H1 (cell line): ENCODE measurements around the gene MYL5. TPM values are rescaled to one million over a fixed set of nuclear protein-coding genes. Genes with fewer than 3 reads are reported as not detected.

Experiments used
- CTCF ChIA-PET: fragments of 300-600 bp; sonication (Branson Sonifier 250); formaldehyde crosslinking; loops from one replicate; lab custom pipeline; 2021; ENCODE audit not compliant: partially characterized antibody; lab: Charles Lee
- POLR2A ChIA-PET: fragments of 300-600 bp; sonication (Branson Sonifier 250); formaldehyde crosslinking; loops from one replicate; lab custom pipeline; 2021; ENCODE audit warnings: inconsistent platforms; ENCODE audit not compliant: partially characterized antibody; lab: Charles Lee
- DNase-seq, 2 experiments: peaks; one replicate each; pipeline versions ENCODE4 v3.0.0 to v3.0.0-alpha.2; 2010 to 2022; ENCODE audit warnings: low spot score in 2 of 2, low read depth in 1 of 2, mixed read lengths in 1 of 2
- FAIRE-seq: peaks from 2 replicates; lab custom pipeline; 2011; peaks lifted over from hg19 to GRCh38; lab: Jason Lieb, UNC
- H2AFZ ChIP-seq: 2 replicates; pipeline ENCODE4 v1.8.1; 2012; ENCODE audit warnings: low read length, inconsistent platforms
- H2AK5ac ChIP-seq: 2 replicates; pipeline ENCODE4 v1.6.1; 2013; ENCODE audit warnings: low read depth, low read length
- H2BK120ac ChIP-seq: replicated peaks from 2 replicates; pipeline ENCODE3; 2013; ENCODE audit warnings: low read depth, low read length, inconsistent platforms
- H2BK12ac ChIP-seq: 2 replicates; pipeline ENCODE4 v1.6.1; 2013; ENCODE audit warnings: low read depth, low read length
- H2BK15ac ChIP-seq: 2 replicates; pipeline ENCODE4 v1.6.1; 2013; ENCODE audit warnings: low read length
- H2BK20ac ChIP-seq: 2 replicates; pipeline ENCODE4 v1.6.1; 2013; ENCODE audit warnings: low read length
- H2BK5ac ChIP-seq: 2 replicates; pipeline ENCODE4 v1.6.1; 2013; ENCODE audit warnings: low read depth, low read length
- H3K14ac ChIP-seq: 2 replicates; pipeline ENCODE4 v1.6.1; 2013; ENCODE audit warnings: inconsistent platforms; ENCODE audit not compliant: insufficient read length
- H3K18ac ChIP-seq: 2 replicates; pipeline ENCODE4 v1.6.1; 2013; ENCODE audit warnings: low read length; ENCODE audit errors: extremely low read depth
- H3K23ac ChIP-seq: 2 replicates; pipeline ENCODE4 v1.6.1; 2013; ENCODE audit warnings: inconsistent platforms; ENCODE audit not compliant: insufficient read length
- H3K23me2 ChIP-seq: 2 replicates; pipeline ENCODE4 v1.6.1; 2013; ENCODE audit warnings: low read depth, low read length
- H3K27ac ChIP-seq: 2 replicates; pipeline ENCODE4 v1.6.1; 2011; ENCODE audit warnings: low read depth, low read length, inconsistent platforms
- H3K27me3 ChIP-seq, 4 experiments: replicated peaks in 1 of 4; 1 replicate in 1 of 4; 2 replicates in 3 of 4; pipeline versions ENCODE4 v1.6.1 to v1.8.1; 2011 to 2013; ENCODE audit warnings: low read length in 3 of 4, mild to moderate bottlenecking in 3 of 4, inconsistent platforms in 2 of 4, mixed read lengths in 2 of 4, moderate library complexity in 1 of 4; ENCODE audit not compliant: control insufficient read depth in 3 of 4, insufficient read depth in 3 of 4; ENCODE audit errors: extremely low read depth in 1 of 4
- H3K36me3 ChIP-seq, 4 experiments: 2 replicates each; pipeline versions ENCODE4 v1.6.1 to v1.8.1; 2011 to 2013; ENCODE audit warnings: mild to moderate bottlenecking in 4 of 4, low read length in 3 of 4, moderate library complexity in 2 of 4, control low read depth in 1 of 4, inconsistent platforms in 1 of 4; ENCODE audit not compliant: insufficient read depth in 4 of 4, control insufficient read depth in 2 of 4
- H3K4ac ChIP-seq: replicated peaks from 2 replicates; pipeline ENCODE3; 2013; ENCODE audit warnings: low read length, low read depth, mixed read lengths, inconsistent platforms; ENCODE audit not compliant: insufficient read length
- H3K4me1 ChIP-seq, 4 experiments: replicated peaks in 1 of 4; 1 replicate in 1 of 4; 2 replicates in 3 of 4; pipeline versions ENCODE4 v1.6.1 to v1.8.1; 2011 to 2013; ENCODE audit warnings: low read length in 3 of 4, inconsistent platforms in 2 of 4, mixed read lengths in 1 of 4; ENCODE audit not compliant: insufficient read depth in 4 of 4, control insufficient read depth in 3 of 4
- H3K4me2 ChIP-seq, 2 experiments: 2 replicates each; pipeline versions ENCODE4 v1.6.1 to v1.8.1; 2011 to 2013; ENCODE audit warnings: low read depth in 2 of 2, low read length in 2 of 2, control low read depth in 1 of 2, inconsistent platforms in 1 of 2, mild to moderate bottlenecking in 1 of 2; ENCODE audit not compliant: insufficient read depth in 1 of 2
- H3K4me3 ChIP-seq, 4 experiments: fragments of 200-600, 300-600 bp in 1 of 4; sonication (generic), shearing (Covaris generic), sonication (Bioruptor Twin) in 1 of 4; 2 replicates each; pipeline versions ENCODE4 v1.5.1 to v1.8.1; 2011 to 2016; ENCODE audit warnings: low read length in 4 of 4, low read depth in 3 of 4, control low read depth in 2 of 4, inconsistent platforms in 2 of 4, mild to moderate bottlenecking in 2 of 4, mixed read lengths in 1 of 4, moderate library complexity in 1 of 4; ENCODE audit not compliant: insufficient read depth in 2 of 4; ENCODE audit errors: extremely low read depth in 1 of 4
- H3K56ac ChIP-seq: replicated peaks from 2 replicates; pipeline ENCODE3; 2013; ENCODE audit warnings: low read depth, mild to moderate bottlenecking, mixed read lengths, low read length, inconsistent platforms; ENCODE audit not compliant: insufficient read length
- H3K79me1 ChIP-seq: 2 replicates; pipeline ENCODE4 v1.6.1; 2013; ENCODE audit warnings: low read depth, low read length, control low read depth
- H3K79me2 ChIP-seq, 2 experiments: 2 replicates each; pipeline versions ENCODE4 v1.6.1 to v1.8.1; 2012 to 2013; ENCODE audit warnings: low read length in 2 of 2, mild to moderate bottlenecking in 2 of 2, inconsistent platforms in 1 of 2; ENCODE audit not compliant: insufficient read depth in 2 of 2, control insufficient read depth in 1 of 2
- H3K9ac ChIP-seq, 4 experiments: replicated peaks in 1 of 4; 1 replicate in 1 of 4; 2 replicates in 3 of 4; pipeline versions ENCODE4 v1.6.1 to v1.8.1; 2011 to 2013; ENCODE audit warnings: low read depth in 3 of 4, low read length in 3 of 4, control low read depth in 2 of 4, mild to moderate bottlenecking in 2 of 4, moderate library complexity in 2 of 4, inconsistent platforms in 1 of 4; ENCODE audit errors: extremely low read depth in 1 of 4
- H3K9me3 ChIP-seq, 2 experiments: 2 replicates each; pipeline versions ENCODE4 v1.6.1 to v1.8.1; 2012 to 2013; ENCODE audit warnings: mild to moderate bottlenecking in 2 of 2, moderate library complexity in 2 of 2, control low read depth in 1 of 2, inconsistent platforms in 1 of 2, low read depth in 1 of 2, low read length in 1 of 2, mixed read lengths in 1 of 2; ENCODE audit not compliant: insufficient read depth in 2 of 2
- H4K20me1 ChIP-seq, 2 experiments: replicated peaks in 1 of 2; 2 replicates each; pipeline versions ENCODE3 to v1.8.1; 2011 to 2013; ENCODE audit warnings: inconsistent platforms in 2 of 2, low read length in 2 of 2, mild to moderate bottlenecking in 1 of 2; ENCODE audit not compliant: insufficient read depth in 2 of 2, control insufficient read depth in 1 of 2
- H4K5ac ChIP-seq: 2 replicates; pipeline ENCODE4 v1.6.1; 2013; ENCODE audit warnings: low read length, low read depth, mixed read lengths, inconsistent platforms; ENCODE audit not compliant: insufficient read length
- H4K8ac ChIP-seq: 2 replicates; pipeline ENCODE4 v1.8.0; 2013; ENCODE audit warnings: mild to moderate bottlenecking, moderate library complexity, low read length, inconsistent platforms; ENCODE audit not compliant: insufficient read depth; ENCODE audit errors: extremely low read depth
- H4K91ac ChIP-seq: replicated peaks from 2 replicates; pipeline ENCODE3; 2013; ENCODE audit warnings: low read length, mixed read lengths, inconsistent platforms; ENCODE audit not compliant: insufficient read length
- CBX5 ChIP-seq: fragments of 300-800, 300-1000 bp; sonication (generic); IDR thresholded peaks from 2 replicates; pipeline ENCODE4 v1.7.1; 2016; ENCODE audit warnings: antibody characterized with exemption, low read length, low read depth
- CHD1 ChIP-seq: IDR thresholded peaks from 2 replicates; pipeline ENCODE4 v1.6.1; 2012; ENCODE audit warnings: low read depth, low read length, improper control_type of control experiment
- EP300 ChIP-seq, 2 experiments: IDR thresholded peaks; 1 replicate in 1 of 2; 2 replicates in 1 of 2; pipeline ENCODE4 v1.6.1; 2011 to 2012; ENCODE audit warnings: low read depth in 2 of 2, low read length in 2 of 2, mild to moderate bottlenecking in 2 of 2, borderline replicate concordance in 1 of 2, inconsistent platforms in 1 of 2, moderate library complexity in 1 of 2
- MAFK ChIP-seq: IDR thresholded peaks from 2 replicates; pipeline ENCODE4 v1.6.1; 2012; ENCODE audit warnings: low read depth, mild to moderate bottlenecking, improper control_type of control experiment, low read length
- NRF1 ChIP-seq: IDR thresholded peaks from 2 replicates; pipeline ENCODE4 v1.6.1; 2011; ENCODE audit warnings: mild to moderate bottlenecking, low read depth, low read length, improper control_type of control experiment
- POLR2AphosphoS5 ChIP-seq: IDR thresholded peaks from 2 replicates; pipeline ENCODE4 v1.6.1; 2011; ENCODE audit warnings: low read depth, low read length
- POU5F1 ChIP-seq: IDR thresholded peaks from 2 replicates; pipeline ENCODE4 v1.6.1; 2011; ENCODE audit warnings: low read depth, mild to moderate bottlenecking, low read length, moderate library complexity
- RFX5 ChIP-seq: IDR thresholded peaks from 2 replicates; pipeline ENCODE4 v1.6.1; 2011; ENCODE audit warnings: low read depth, low read length, improper control_type of control experiment, borderline replicate concordance
- SAP30 ChIP-seq: fragments of 300-600 bp; sonication (generic); IDR thresholded peaks from 2 replicates; pipeline ENCODE4 v1.7.1; 2012; ENCODE audit warnings: low read length, moderate library complexity, mild to moderate bottlenecking, inconsistent platforms; ENCODE audit not compliant: insufficient read depth, insufficient replicate concordance
- TCF12 ChIP-seq: IDR thresholded peaks from 2 replicates; pipeline ENCODE4 v1.6.1; 2011; ENCODE audit warnings: low read depth, mild to moderate bottlenecking, low read length
- WGBS, 2 experiments: shearing (Covaris generic) in 1 of 2; methylation state at CpG; one replicate each; pipeline versions ENCODE4 v1.1.6 to v1.1.7; 2013 to 2015; ENCODE audit warnings: low lambda C conversion rate in 2 of 2, mixed read lengths in 2 of 2, inconsistent platforms in 1 of 2, low coverage in 1 of 2, missing lambda C conversion rate in 1 of 2; ENCODE audit not compliant: insufficient replicate concordance in 2 of 2, insufficient coverage in 1 of 2, insufficient read length in 1 of 2; ENCODE audit errors: extremely low coverage in 1 of 2, missing lambda C conversion rate in 1 of 2; 5-methylcytosine and 5-hydroxymethylcytosine counted together
- polyA plus RNA-seq, 7 experiments: library from polyadenylated mRNA; depleted of rRNA in 3 of 7; stranded (reverse) in 5 of 7; unstranded in 2 of 7; fragments of >200 nt in 5 of 7; fragments of 200-250 nt in 2 of 7; gene quantifications; 1 replicate in 5 of 7; 2 replicates in 1 of 7; 4 replicates in 1 of 7; pipeline versions ENCODE4 v1.2.1 to v1.2.3, GENCODE V29; 2011 to 2013; ENCODE audit warnings: missing spikeins in 2 of 7, mixed read lengths in 2 of 7
- total RNA-seq: library from RNA; stranded (reverse); fragmentation: NEBNext Ultra II Directional; extraction: Animal tissue kit (Norgen Biotek cat#: 25700); gene quantifications from 2 replicates; pipeline ENCODE4 v1.2.1, GENCODE V29; 2021
- TF ChIP-seq, protein P1 (sequence below): IDR thresholded peaks from 2 replicates; pipeline ENCODE4 v1.6.1; 2011; ENCODE audit warnings: low read depth, mild to moderate bottlenecking, low read length; ENCODE audit not compliant: insufficient read depth

The MYL5 gene
- total and polyA plus RNA-seq, 2 of the 8 experiments (the other 6 are each of a cell fraction or from before 2014, with no cell fraction given) = 5.7 to 6.8 TPM

- H3K27me3 ChIP-seq = peaks cover 0 to 11% (median 0%) of the 10 kb centered on the region in 4 experiments; a peak in 2 of 7 replicates
- H4K20me1 ChIP-seq = peaks cover 0 to 2% of the 10 kb centered on the region in 2 experiments
- ChIA-PET CTCF (interaction anchor here (0.7 to 2.5 kb wide), 4 partner anchors 11 to 63 kb away, joined by 3 to 6 read pairs (median 3); partner anchors contain the start of gene PDE6B), POLR2A (interaction anchor here (0.9 to 3.1 kb wide), 3 partner anchors 21 to 30 kb away, joined by 3 to 9 read pairs (median 4); partner anchors contain the start of gene PDE6B)
- no peak overlapping the region for H3K4me3 ChIP-seq
- H3K36me3 ChIP-seq = no peaks in the 10 kb centered on the region
- FAIRE-seq (no peak), DNase-seq (no peak)
- H3K4me1 ChIP-seq = peaks cover 0 to 5% (median 0%) of the 10 kb centered on the region in 4 experiments; a peak in 1 of 7 replicates
- no peak overlapping the region for H3K9ac ChIP-seq
- H4K91ac ChIP-seq = no peak overlapping the region
- no peaks in the 10 kb centered on the region for H3K79me1 ChIP-seq
- no peaks in the 10 kb centered on the region for H3K23me2 ChIP-seq
- no peak overlapping the region for H2AFZ ChIP-seq
- H2BK5ac ChIP-seq = no peak overlapping the region
- H4K8ac ChIP-seq = no peak overlapping the region
- H3K9me3 ChIP-seq = no peaks in the 10 kb centered on the region
- no peak overlapping the region for H3K56ac ChIP-seq
- no peak overlapping the region for H2AK5ac ChIP-seq
- H3K18ac ChIP-seq = no peak overlapping the region
- H3K23ac ChIP-seq = no peak overlapping the region
- no peak overlapping the region for H2BK20ac ChIP-seq
- H2BK120ac ChIP-seq = no peak overlapping the region
- no peak overlapping the region for H3K4me2 ChIP-seq
- no peak overlapping the region for H3K14ac ChIP-seq
- no peak overlapping the region for H3K27ac ChIP-seq
- H3K79me2 ChIP-seq = no peaks in the 10 kb centered on the region
- no peak overlapping the region for H2BK12ac ChIP-seq
- H4K5ac ChIP-seq = no peak overlapping the region
- 84% methylated on average over 32 of the region's 49 CpGs; no CpG with 5 or more reads in 1 of the 2 experiments for WGBS, 2 experiments
- H3K4ac ChIP-seq = no peak overlapping the region
- no peak overlapping the region for H2BK15ac ChIP-seq
- TF ChIP-seq SAP30 = no peak
- no peak for TF ChIP-seq NRF1
- TF ChIP-seq MAFK = no peak
- TF ChIP-seq, protein P1, sequence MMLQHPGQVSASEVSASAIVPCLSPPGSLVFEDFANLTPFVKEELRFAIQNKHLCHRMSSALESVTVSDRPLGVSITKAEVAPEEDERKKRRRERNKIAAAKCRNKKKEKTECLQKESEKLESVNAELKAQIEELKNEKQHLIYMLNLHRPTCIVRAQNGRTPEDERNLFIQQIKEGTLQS = no peak
- TF ChIP-seq RFX5 = no peak
- TF ChIP-seq CBX5 = no peak
- TF ChIP-seq POLR2AphosphoS5 = no peak
- TF ChIP-seq POU5F1 = no peak
- no peak for TF ChIP-seq EP300 (IDR thresholded peaks at IDR 0.05; ENCODE audit: borderline replicate concordance in 1 of 2, low read depth in 2 of 2, low read length in 2 of 2)
- TF ChIP-seq CHD1 = no peak
- TF ChIP-seq TCF12 = no peak
These were observed 23.1 kb upstream of the MYL5 start for GRCh38 chr4:650951-651883.
